Type B pancreatic cell (in vitro differentiated cells): ENCODE data around the gene KRT80. TPM values are rescaled to one million over a fixed set of nuclear protein-coding genes. Genes with fewer than 3 reads are reported as not detected.

Experiments used
- DNase-seq: peaks from one replicate; pipeline ENCODE4 v3.0.0; 2021; ENCODE audit warnings: mixed read lengths; ENCODE audit not compliant: unreplicated experiment; ENCODE audit errors: extremely low spot score
- H3K27ac Mint-ChIP-seq: 2 replicates; pipeline ENCODE4 v1.8.0; 2021; ENCODE audit warnings: mild to moderate bottlenecking, mixed read lengths
- H3K27me3 Mint-ChIP-seq: 2 replicates; pipeline ENCODE4 v1.8.0; 2021; ENCODE audit warnings: mixed read lengths
- H3K36me3 Mint-ChIP-seq: 2 replicates; pipeline ENCODE4 v1.8.0; 2021; ENCODE audit warnings: mixed read lengths
- H3K4me1 Mint-ChIP-seq: one replicate; pipeline ENCODE4 v1.8.0; 2021; ENCODE audit warnings: mixed read lengths; ENCODE audit not compliant: unreplicated experiment
- H3K4me3 Mint-ChIP-seq: 2 replicates; pipeline ENCODE4 v1.8.0; 2021; ENCODE audit warnings: mild to moderate bottlenecking, mixed read lengths
- H3K9me3 Mint-ChIP-seq: 2 replicates; pipeline ENCODE4 v1.8.0; 2021; ENCODE audit warnings: mixed read lengths
- CTCF ChIP-seq: fragments of 200-600 bp; sonication (generic); conservative IDR thresholded peaks from 2 replicates; pipeline ENCODE4 v1.5.0; 2021; ENCODE audit warnings: antibody characterized with exemption, mild to moderate bottlenecking
- total RNA-seq: library from RNA; stranded (reverse); gene quantifications from 2 replicates; pipeline ENCODE4 v1.2.1, GENCODE V29; 2021; ENCODE audit warnings: low replicate concordance

The KRT80 gene
- total RNA-seq, 1 donor from 2014 or later = 23.1 TPM

GRCh38 chr12:52149182-52149641 is 42.6 kb downstream of the KRT80 start:
- Mint-ChIP-seq H3K36me3 (no peaks in the 10 kb centered on the region), H3K4me1 (peaks cover 27% of the 10 kb centered on the region), H3K4me3 (no peak overlapping the region), H3K27me3 (peaks cover 3% of the 10 kb centered on the region), H3K27ac (peak overlapping the region; percentile 91), H3K9me3 (no peaks in the 10 kb centered on the region)
- no peak for TF ChIP-seq CTCF
- no peak for DNase-seq

DNA sequence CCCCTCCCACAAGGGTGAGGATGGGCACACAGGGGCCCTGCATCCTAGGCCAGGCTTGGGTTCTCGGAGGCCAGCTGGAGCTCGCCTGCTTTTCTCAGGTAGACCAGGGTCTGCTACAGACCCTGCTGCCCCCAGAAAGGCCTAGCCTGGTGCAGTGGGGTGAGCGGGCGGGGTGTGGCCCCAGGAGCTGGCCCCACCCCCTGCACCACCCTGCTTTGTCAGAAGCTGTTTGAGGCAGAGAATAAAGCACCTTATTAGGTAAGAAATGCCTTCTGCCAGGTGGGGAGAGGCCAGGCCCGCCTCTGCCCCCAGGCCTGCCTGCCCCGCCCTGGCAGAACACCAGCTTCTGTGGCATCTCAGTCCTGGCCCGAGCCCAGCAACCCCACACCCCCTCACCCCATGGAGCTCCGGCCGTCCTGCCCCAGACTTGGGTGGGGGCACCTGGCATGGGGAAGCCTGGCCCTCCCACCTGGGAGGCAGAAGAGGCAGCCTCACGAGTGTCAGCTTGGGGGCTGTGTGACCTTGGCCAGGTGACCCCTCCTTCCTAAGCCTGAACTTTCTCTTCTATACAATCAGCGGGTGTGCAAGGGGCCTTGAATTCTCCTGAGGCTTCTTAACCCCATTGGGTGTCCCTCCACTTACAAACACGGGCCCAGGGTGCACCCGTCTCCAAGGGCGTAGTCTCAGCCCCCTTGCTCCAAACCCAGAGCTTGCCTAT is 43.2 kb downstream of the KRT80 start:
- TF ChIP-seq CTCF = no peak
- peak overlapping the region; percentile 91 for H3K27ac Mint-ChIP-seq
- no peak for DNase-seq
- no peaks in the 10 kb centered on the region for H3K9me3 Mint-ChIP-seq
- no peaks in the 10 kb centered on the region for H3K36me3 Mint-ChIP-seq
- H3K4me3 Mint-ChIP-seq = no peak overlapping the region
- peaks cover 3% of the 10 kb centered on the region for H3K27me3 Mint-ChIP-seq
- H3K4me1 Mint-ChIP-seq = peaks cover 30% of the 10 kb centered on the region

DNA sequence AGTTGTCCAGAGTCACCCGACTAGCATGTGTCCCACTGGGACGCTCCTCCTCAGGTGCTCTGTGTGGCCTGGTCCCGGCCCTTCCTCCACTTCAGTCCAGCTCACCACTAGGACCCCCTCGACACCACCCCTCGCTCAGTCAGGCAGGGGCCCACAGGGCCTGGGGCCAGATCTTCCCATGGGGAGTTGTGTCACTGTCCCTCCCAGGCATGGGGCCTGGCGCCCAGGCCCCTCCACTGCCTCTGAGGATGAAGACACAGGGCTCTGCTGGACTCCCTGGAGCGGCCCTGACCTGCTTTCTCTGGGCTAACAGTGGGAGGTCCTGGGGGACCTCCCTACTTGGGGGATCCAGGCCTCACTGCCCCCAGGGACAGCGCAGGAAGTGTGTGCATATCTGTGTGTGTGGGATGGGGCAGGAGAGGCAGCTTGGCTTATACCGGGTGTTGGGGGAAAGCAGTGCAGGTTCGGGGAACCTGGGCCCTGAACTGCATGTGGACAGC is 43.8 kb downstream of the KRT80 start:
- Mint-ChIP-seq H3K27ac (peak overlapping the region; percentile 91), H3K4me1 (peaks cover 36% of the 10 kb centered on the region), H3K27me3 (peaks cover 3% of the 10 kb centered on the region), H3K36me3 (no peaks in the 10 kb centered on the region), H3K4me3 (no peak overlapping the region), H3K9me3 (no peaks in the 10 kb centered on the region)
- DNase-seq = no peak
- TF ChIP-seq CTCF = no peak

DNA sequence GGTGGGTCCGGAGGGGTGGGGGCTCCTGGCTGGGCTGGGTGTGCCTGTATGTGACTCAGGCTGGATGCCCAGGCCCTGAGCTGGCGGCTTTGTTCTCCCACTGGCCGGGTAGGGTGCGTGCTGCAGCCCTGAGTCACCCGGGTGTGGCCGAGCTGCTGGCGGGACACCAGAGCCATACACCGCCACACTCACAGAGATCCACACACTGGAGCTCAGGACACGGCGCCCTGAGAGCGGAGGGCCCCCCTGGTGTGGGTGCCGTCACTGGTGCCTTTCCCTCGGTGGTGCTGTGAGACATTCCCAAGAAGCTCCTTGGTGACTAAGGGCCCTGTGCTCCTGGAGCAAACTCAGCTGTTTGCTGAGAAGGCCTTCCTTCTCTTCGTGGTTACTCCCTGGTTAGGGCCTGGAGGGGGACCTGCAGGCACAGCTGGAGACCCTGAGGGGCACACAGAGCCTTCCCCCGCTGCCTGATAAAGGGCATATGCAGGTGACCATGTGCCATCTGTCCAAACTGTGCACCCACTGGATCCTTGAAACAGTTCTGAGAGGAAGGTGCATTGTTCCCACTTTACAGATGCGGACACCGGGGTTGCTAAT is 44.3 kb downstream of the KRT80 start:
- H3K27me3 Mint-ChIP-seq = peaks cover 3% of the 10 kb centered on the region
- H3K9me3 Mint-ChIP-seq = no peaks in the 10 kb centered on the region
- no peak for DNase-seq
- no peak overlapping the region for H3K4me3 Mint-ChIP-seq
- peaks cover 37% of the 10 kb centered on the region for H3K4me1 Mint-ChIP-seq
- no peak for TF ChIP-seq CTCF
- peak overlapping the region; percentile 91 for H3K27ac Mint-ChIP-seq
- H3K36me3 Mint-ChIP-seq = no peaks in the 10 kb centered on the region

- Mint-ChIP-seq H3K9me3 (no peaks in the 10 kb centered on the region), H3K4me1 (peaks cover 37% of the 10 kb centered on the region), H3K27ac (peak overlapping the region; percentile 91), H3K27me3 (peaks cover 3% of the 10 kb centered on the region), H3K36me3 (no peaks in the 10 kb centered on the region), H3K4me3 (no peak overlapping the region)
- TF ChIP-seq CTCF = no peak
- no peak for DNase-seq
Observed at GRCh38 chr12:52146822-52147366, 44.9 kb downstream of the KRT80 start.
